Endothelial cell of hepatic sinusoid (primary cell): ENCODE results near the gene NAPB.

Experiments used
- in situ Hi-C: cut with HindIII; loops from 2 replicates; pipeline ENCODE4 v1.10.0; 2017; ENCODE audit warnings: low sequenced_read_pairs

Gene NAPB

GRCh38 chr20:23407781-23408464 is 13.4 kb downstream of the NAPB start:
- in situ Hi-C loops, result no loop called here

DNA sequence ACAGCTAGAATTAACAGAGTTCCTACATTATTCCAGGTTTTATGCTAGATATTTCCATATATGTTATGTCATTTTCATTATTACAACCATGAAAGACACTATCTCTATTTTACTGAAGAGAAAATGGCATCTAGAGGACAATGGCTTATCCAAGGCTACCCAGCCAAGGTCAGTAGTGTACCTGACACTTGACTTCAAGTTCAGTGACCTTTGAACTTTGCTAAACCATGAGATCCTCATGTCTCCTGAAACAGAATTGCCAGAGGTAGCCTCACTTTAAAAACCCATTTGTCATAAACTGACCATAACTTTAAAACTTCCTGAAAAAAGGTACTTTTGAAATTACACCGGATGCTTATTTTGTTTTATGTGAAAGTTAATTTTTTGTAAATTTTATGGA is 14.4 kb downstream of the NAPB start:
- in situ Hi-C loops, result no loop called here

GRCh38 chr20:23404196-23404595 is 17.1 kb downstream of the NAPB start:
- in situ Hi-C loops, result no loop called here

DNA sequence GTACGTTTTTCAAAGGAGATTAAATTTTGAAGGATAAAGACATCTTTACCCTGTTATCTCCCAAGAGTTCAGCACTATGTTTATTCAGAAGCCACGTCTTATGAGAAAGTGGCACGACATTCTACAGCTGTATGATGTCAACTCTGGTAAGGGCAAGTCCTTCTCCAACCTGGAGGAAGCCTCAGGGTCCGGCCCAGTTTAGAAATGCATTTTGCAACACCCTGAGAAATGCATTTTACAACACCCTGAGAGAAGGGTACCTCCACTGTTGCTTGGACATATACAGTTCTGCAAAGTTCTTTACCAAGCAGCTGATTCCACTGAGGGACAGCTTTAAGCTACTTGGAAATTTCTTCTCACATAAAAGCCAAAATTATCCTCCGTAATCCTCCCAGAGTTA is 17.5 kb downstream of the NAPB start:
- in situ Hi-C loops, result no loop called here

GRCh38 chr20:23401051-23401450 is 20.2 kb downstream of the NAPB start:
- in situ Hi-C loops, result no loop called here

GRCh38 chr20:23399568-23400241 is 21.6 kb downstream of the NAPB start:
- in situ Hi-C loops, result no loop called here

GRCh38 chr20:23397961-23398360 is 23.3 kb downstream of the NAPB start:
- in situ Hi-C loops, result no loop called here

- in situ Hi-C loops, result no loop called here
Observed at GRCh38 chr20:23396950-23397627, 24.2 kb downstream of the NAPB start.

DNA sequence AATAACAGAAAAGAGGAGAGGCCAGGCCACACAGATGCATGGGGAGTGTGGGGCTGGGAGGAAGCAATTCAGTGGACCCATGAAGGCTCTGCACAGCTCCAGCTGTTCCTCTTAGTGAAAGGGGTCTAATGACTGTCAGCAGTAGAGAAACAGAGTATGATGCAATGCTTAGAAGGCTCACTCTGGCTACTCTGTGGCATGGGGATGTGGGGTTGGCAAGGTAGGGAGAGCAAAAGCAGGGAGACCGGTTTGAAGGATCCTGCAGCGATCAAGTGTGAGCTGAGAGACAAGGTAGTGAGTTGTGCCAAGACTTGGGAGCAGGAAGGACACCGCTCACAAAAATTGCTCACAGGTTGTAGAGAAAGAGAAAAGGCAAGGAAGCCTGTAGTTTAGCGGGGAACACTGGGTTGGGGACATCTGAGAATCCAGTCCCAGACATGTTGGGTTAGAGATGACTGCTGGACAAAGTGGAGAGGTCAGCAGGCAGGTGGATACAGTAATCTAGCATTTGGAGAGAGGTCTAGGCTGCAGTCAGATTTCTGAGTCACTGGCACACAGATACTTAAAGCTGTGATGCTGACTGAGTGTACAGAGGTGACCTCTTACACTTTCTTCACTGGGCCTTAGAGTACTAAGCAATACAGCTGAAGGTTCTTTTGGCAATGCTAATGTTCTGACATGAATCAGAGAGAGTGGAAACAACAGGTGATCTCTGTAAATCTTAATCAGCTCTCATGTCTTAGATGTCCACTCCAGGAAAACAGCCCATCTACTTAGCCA is 27.1 kb downstream of the NAPB start:
- in situ Hi-C loops, result no loop called here

DNA sequence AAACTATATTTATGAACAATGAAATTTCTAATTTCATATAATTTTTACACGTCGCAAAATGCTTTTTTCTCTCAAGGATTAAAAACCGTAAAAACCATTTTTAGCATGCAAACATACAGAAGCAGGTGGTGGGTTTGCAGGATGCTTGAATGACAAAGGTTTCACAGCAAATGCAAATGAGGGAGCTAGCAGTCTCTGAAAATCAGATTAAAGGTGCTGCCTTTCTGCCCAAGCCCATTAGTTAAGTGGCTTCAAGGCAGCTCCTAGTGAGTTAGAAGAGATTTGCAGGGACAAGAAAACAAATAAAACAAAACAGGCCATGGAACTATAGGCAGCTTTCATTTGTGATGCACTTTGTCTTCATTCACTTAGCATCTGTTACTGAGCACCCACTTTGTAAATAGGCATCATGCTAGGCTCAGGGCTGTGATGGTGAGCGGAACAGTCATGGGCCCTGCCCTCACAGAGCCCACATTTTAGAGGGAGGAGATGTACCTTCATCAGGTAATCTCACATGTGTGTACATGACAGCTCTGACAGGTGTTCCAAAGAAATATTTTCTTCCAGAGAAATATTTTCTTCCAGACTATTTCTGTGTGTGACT is 29.5 kb downstream of the NAPB start:
- in situ Hi-C loops, result no loop called here

GRCh38 chr20:23390091-23390774 is 31.1 kb downstream of the NAPB start:
- in situ Hi-C loops, result no loop called here

DNA sequence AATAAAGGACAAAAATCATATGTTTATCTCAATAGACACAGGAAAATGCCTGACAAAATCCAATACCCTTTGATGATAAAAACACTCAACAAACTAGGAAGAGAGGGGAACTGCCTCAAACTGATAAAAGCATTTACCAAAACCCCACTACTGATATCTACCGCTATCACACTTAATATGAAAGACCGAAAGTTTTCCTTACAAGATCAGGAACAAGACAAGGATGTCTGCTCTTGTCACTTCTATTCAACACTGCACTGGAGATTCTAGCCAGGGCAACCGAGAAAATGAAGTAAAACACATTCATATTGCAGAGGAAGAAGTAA is 34.2 kb downstream of the NAPB start:
- in situ Hi-C loops, result no loop called here

DNA sequence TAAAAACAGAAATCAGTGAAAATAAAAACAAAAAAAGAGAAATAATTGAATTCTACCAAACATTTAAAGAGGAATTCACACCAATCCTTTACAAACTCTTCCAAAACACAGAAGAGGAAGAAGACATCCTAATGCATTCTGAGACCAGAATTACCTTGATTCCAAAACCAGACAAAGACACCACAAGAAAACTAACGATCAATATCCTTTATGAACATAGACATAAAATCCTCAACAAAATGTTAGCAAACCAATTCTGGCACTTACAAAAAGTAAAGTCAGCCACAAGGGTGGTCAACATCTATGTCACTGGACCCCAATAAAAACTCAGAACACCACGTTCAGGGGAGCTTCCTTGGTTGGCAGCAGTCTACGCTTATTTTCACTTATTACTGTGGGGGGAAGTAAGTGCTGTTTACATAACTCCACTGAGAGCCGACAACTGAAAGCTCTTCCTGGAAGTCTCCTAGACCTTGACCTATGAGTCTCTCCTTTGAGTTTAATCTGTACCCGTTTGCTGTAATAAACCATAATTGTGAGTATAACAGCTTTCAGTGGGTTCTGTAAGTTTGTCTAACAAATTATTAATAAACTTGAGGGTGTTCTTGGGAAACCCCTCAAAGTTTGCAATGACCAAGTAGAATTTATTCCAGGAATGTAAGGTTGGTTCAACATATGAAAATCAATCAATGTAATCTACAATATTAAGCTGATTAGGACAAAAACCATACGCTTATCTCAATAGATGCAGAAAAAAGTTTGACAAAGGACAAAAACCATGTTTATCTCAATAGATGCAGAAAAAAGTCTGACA is 34.8 kb downstream of the NAPB start:
- in situ Hi-C loops, result no loop called here

DNA sequence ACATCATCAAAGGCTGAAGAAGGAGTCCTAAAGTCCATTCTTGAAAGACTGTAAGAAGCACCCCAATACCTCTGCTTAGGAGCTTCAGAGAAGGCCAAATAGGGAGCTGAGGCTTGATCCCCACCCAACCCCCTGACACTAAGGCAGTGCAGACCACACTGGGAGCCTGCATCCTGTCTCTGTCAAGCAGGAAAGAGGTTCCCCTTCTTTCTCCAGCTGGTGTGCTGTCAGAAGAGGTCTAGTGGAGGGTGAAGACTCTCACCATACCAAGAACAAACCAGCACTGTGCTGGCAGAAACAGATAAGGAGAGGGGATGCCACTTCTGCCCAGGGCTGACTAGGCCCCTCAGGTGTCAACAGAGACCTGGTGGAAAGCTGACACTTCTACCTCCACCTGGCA is 39.4 kb downstream of the NAPB start:
- in situ Hi-C loops, result no loop called here

GRCh38 chr20:23379772-23380171 is 41.5 kb downstream of the NAPB start:
- in situ Hi-C loops, result no loop called here

DNA sequence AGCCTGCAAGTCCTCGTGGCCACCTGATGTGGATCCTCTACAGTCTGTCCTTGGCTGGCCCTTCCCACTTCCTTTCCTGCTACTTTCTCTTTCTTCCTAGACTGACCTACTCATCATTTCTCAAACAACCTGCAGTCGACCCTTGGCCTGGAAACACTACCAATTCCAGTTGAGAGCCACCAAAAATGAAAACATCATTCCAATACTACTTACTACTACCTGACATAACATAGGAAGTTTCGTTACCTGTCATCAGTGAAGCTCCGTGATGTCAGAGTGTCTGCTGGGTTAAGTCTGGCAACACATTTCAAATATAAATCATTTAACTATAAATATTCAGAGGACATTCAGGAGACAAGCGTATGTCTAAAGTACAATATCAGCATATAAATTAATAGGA is 45.5 kb downstream of the NAPB start:
- in situ Hi-C loops, result no loop called here

DNA sequence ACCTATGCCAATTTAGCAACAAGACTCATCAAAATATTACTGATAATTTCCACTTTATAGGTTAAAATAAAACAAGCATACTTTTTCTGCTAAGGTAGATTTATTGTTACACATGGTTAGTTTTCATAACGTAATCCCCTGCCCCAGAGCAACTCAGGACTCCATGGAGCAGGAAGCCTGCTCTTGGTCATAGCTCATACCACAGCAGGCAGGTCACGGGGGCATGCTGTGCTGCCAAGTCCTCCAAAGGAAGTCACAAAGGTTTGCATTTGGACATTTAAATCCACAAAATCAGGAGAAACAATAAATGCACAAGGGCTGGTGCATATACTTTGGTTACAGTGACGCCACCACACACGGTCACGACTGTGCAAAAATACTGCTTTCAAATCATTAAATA is 46.8 kb downstream of the NAPB start:
- in situ Hi-C loops, result loop anchor here (5.0 kb wide), 1 partner anchor 43 kb away; no protein-coding TSS in a partner anchor

GRCh38 chr20:23371496-23371895 is 49.8 kb downstream of the NAPB start:
- in situ Hi-C loops, result loop anchor here (5.0 kb wide), 1 partner anchor 46 kb away; no protein-coding TSS in a partner anchor

- in situ Hi-C loops, result loop anchor here (5.0 kb wide), 1 partner anchor 46 kb away; no protein-coding TSS in a partner anchor
Observed at GRCh38 chr20:23370873-23371272, 50.4 kb downstream of the NAPB start.
